Measurements from ENCODE around the gene SPAG5.

DNA sequence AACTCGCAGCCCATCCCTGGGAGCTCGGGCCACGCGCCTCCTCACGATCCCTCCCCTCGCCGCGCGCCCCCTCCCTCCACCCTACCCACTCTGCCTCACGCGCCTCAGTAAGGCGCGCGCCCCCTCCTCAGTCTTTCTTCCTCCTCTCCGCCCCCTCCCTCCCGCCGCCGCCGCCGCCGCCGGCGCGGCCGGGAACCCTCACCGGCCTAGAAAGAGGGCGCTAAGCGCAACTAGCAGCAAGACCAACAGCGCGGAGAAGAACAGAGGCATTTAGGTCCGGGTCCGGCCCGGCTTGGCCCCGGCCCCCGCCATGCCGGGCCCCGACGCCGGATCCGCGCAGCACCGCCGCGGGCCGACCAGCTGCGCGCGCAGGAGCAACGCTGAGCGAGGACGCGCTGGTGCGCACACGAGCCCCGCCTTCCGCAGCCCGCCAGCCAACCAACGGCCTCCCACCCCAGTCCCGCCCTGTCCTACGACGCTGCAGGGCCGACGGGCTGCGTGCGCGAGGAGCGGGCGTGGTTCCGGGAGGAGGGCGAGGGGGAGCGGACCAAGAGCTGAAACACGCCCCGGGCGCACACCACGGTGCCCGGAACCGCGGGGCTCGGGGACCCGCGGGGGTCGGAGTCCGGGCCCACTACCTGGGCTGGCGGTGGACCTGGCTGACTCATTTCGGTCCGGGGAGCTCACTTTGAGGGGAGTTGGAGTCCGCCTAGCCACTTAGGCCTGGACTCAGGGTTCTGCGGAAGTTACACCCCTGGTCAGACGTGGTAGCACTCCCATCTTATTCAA, 46.2 kb upstream of the SPAG5 start, which contains the start of gene BLTP2:
- TF ChIP-seq, protein P1, sequence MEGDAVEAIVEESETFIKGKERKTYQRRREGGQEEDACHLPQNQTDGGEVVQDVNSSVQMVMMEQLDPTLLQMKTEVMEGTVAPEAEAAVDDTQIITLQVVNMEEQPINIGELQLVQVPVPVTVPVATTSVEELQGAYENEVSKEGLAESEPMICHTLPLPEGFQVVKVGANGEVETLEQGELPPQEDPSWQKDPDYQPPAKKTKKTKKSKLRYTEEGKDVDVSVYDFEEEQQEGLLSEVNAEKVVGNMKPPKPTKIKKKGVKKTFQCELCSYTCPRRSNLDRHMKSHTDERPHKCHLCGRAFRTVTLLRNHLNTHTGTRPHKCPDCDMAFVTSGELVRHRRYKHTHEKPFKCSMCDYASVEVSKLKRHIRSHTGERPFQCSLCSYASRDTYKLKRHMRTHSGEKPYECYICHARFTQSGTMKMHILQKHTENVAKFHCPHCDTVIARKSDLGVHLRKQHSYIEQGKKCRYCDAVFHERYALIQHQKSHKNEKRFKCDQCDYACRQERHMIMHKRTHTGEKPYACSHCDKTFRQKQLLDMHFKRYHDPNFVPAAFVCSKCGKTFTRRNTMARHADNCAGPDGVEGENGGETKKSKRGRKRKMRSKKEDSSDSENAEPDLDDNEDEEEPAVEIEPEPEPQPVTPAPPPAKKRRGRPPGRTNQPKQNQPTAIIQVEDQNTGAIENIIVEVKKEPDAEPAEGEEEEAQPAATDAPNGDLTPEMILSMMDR (IDR thresholded peaks at IDR 0.05; ENCODE audit: low read depth, low read length, missing input control), result no peak
- TF ChIP-seq, protein P2, sequence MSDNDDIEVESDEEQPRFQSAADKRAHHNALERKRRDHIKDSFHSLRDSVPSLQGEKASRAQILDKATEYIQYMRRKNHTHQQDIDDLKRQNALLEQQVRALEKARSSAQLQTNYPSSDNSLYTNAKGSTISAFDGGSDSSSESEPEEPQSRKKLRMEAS (IDR thresholded peaks at IDR 0.05), result no peak
- TF ChIP-seq RAD21 (IDR thresholded peaks at IDR 0.05) (no peak), FOXA1 (IDR thresholded peaks at IDR 0.05) (no peak), EGR1 (IDR thresholded peaks at IDR 0.05; ENCODE audit: low read depth in 2 of 2) (peak in 1 of 2 donors; percentile 27), SP1 (IDR thresholded peaks at IDR 0.05) (peak; percentile 40), YY1 (IDR thresholded peaks at IDR 0.05) (peak; percentile 46), HNF4A (conservative IDR thresholded peaks at IDR 0.05) (no peak), TAF1 (conservative IDR thresholded peaks at IDR 0.05) (no peak), HNF4G (IDR thresholded peaks at IDR 0.05) (no peak)
- TF ChIP-seq, protein P3, sequence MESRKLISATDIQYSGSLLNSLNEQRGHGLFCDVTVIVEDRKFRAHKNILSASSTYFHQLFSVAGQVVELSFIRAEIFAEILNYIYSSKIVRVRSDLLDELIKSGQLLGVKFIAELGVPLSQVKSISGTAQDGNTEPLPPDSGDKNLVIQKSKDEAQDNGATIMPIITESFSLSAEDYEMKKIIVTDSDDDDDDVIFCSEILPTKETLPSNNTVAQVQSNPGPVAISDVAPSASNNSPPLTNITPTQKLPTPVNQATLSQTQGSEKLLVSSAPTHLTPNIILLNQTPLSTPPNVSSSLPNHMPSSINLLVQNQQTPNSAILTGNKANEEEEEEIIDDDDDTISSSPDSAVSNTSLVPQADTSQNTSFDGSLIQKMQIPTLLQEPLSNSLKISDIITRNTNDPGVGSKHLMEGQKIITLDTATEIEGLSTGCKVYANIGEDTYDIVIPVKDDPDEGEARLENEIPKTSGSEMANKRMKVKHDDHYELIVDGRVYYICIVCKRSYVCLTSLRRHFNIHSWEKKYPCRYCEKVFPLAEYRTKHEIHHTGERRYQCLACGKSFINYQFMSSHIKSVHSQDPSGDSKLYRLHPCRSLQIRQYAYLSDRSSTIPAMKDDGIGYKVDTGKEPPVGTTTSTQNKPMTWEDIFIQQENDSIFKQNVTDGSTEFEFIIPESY (IDR thresholded peaks at IDR 0.05), result no peak
- TF ChIP-seq, protein P4, sequence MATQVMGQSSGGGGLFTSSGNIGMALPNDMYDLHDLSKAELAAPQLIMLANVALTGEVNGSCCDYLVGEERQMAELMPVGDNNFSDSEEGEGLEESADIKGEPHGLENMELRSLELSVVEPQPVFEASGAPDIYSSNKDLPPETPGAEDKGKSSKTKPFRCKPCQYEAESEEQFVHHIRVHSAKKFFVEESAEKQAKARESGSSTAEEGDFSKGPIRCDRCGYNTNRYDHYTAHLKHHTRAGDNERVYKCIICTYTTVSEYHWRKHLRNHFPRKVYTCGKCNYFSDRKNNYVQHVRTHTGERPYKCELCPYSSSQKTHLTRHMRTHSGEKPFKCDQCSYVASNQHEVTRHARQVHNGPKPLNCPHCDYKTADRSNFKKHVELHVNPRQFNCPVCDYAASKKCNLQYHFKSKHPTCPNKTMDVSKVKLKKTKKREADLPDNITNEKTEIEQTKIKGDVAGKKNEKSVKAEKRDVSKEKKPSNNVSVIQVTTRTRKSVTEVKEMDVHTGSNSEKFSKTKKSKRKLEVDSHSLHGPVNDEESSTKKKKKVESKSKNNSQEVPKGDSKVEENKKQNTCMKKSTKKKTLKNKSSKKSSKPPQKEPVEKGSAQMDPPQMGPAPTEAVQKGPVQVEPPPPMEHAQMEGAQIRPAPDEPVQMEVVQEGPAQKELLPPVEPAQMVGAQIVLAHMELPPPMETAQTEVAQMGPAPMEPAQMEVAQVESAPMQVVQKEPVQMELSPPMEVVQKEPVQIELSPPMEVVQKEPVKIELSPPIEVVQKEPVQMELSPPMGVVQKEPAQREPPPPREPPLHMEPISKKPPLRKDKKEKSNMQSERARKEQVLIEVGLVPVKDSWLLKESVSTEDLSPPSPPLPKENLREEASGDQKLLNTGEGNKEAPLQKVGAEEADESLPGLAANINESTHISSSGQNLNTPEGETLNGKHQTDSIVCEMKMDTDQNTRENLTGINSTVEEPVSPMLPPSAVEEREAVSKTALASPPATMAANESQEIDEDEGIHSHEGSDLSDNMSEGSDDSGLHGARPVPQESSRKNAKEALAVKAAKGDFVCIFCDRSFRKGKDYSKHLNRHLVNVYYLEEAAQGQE (IDR thresholded peaks at IDR 0.05), result peak; percentile 37
- TF ChIP-seq, protein P5, sequence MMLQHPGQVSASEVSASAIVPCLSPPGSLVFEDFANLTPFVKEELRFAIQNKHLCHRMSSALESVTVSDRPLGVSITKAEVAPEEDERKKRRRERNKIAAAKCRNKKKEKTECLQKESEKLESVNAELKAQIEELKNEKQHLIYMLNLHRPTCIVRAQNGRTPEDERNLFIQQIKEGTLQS (IDR thresholded peaks at IDR 0.05), result no peak

Measured in liver (tissue), 3 donors.